HG03432 (cell line): ENCODE data around the gene PTCH1.

ENCODE experiments used
- ATAC-seq: cut with Tn5 transposase; IDR thresholded peaks from one replicate; pipeline ENCODE4 v1.9.1; 2021; ENCODE audit warnings: mild to moderate bottlenecking, moderate library complexity; ENCODE audit not compliant: unreplicated experiment

PTCH1 gene

GRCh38 chr9:95468791-95469190, 48.0 kb downstream of the PTCH1 start:
- ATAC-seq = no peak

GRCh38 chr9:95465115-95465514, 51.7 kb downstream of the PTCH1 start:
- no peak for ATAC-seq

- peak; percentile 17 for ATAC-seq
These were observed 53.4 kb downstream of the PTCH1 start for GRCh38 chr9:95463148-95464060.

GRCh38 chr9:95462249-95463147, 54.3 kb downstream of the PTCH1 start:
- ATAC-seq = peak; percentile 96

GRCh38 chr9:95461448-95462248, 55.1 kb downstream of the PTCH1 start:
- no peak for ATAC-seq

- no peak for ATAC-seq
These were observed 56.1 kb downstream of the PTCH1 start for GRCh38 chr9:95460518-95461164.

GRCh38 chr9:95459851-95460517, 56.8 kb downstream of the PTCH1 start:
- no peak for ATAC-seq

GRCh38 chr9:95459178-95459577, 57.6 kb downstream of the PTCH1 start:
- no peak for ATAC-seq

GRCh38 chr9:95458666-95459065, 58.1 kb downstream of the PTCH1 start:
- ATAC-seq = no peak

- ATAC-seq = no peak
These were observed 59.0 kb downstream of the PTCH1 start for GRCh38 chr9:95457769-95458168.

- ATAC-seq = no peak
These were observed 61.1 kb downstream of the PTCH1 start for GRCh38 chr9:95455714-95456113.

GRCh38 chr9:95452176-95452575, 64.6 kb downstream of the PTCH1 start:
- ATAC-seq = no peak

GRCh38 chr9:95451065-95451426, 65.7 kb downstream of the PTCH1 start:
- no peak for ATAC-seq

GRCh38 chr9:95450171-95451064, 66.4 kb downstream of the PTCH1 start:
- ATAC-seq = no peak

- ATAC-seq = no peak
These were observed 67.8 kb downstream of the PTCH1 start for GRCh38 chr9:95449016-95449415.

GRCh38 chr9:95447660-95448420, 68.9 kb downstream of the PTCH1 start:
- ATAC-seq = no peak

GRCh38 chr9:95446984-95447383, 69.8 kb downstream of the PTCH1 start:
- no peak for ATAC-seq

- ATAC-seq = no peak
These were observed 70.5 kb downstream of the PTCH1 start for GRCh38 chr9:95446259-95446658.
